ENCODE results near the gene IER5. TPM values are rescaled to one million over a fixed set of nuclear protein-coding genes. Genes with fewer than 3 reads are reported as not detected.
A peak's percentile ranks its signal among the peaks of the same experiment; 100 is the strongest.

IER5 gene
- total RNA-seq, 2 donors from 2014 or later: 10.3 to 14.3 TPM

DNA sequence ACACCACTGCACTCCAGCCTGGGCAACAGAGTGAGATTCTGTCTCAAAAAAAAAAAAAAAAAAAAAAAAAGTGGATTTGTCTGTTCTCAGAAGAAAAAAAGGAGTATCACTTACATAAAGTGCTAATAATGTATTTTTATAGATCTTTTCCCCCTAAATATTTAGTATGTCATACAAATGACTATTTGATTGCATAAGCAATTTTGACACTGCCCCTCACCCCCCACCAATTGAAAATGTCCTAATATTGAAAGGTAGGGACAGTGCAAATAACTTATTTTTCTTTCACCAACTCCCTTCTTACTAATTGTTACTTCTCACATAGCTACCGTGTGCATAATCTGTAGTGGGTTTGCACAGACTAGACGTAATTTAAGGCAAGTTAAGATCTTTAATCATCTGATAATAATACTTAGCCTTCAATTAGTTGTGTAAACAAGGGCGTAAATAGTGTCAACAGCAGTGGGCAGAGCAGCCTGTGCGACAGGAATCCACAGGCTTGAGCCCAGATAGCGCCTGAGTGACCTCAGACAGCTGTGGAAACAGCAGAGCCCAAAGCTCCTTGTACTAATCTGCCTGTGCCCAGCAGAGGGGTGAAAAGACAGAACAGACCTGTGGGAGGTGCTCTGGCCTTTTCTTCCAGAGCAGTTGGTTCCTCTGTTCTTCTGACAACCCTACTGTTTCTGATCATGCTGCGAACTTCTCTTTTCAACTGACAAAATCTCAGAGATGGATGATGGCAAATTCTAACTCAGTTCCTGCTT is 4.5 kb upstream of the IER5 start:
- Histone ChIP-seq H3K4me3 (no peak overlapping the region), H3K27ac (no peak overlapping the region), H3K27me3 (replicated peaks; ENCODE audit: insufficient read depth) (no peaks in the 10 kb centered on the region), H3K4me1 (replicated peaks) (no peaks in the 10 kb centered on the region), H3K36me3 (no peaks in the 10 kb centered on the region), H3K9me3 (no peaks in the 10 kb centered on the region)
- DNase-seq (ENCODE audit: low spot score): no peak
- WGBS: 44% methylated on average over 6 of the region's 6 CpGs
- TF ChIP-seq POLR2AphosphoS5 (IDR thresholded peaks at IDR 0.05): no peak
- TF ChIP-seq, protein P1, sequence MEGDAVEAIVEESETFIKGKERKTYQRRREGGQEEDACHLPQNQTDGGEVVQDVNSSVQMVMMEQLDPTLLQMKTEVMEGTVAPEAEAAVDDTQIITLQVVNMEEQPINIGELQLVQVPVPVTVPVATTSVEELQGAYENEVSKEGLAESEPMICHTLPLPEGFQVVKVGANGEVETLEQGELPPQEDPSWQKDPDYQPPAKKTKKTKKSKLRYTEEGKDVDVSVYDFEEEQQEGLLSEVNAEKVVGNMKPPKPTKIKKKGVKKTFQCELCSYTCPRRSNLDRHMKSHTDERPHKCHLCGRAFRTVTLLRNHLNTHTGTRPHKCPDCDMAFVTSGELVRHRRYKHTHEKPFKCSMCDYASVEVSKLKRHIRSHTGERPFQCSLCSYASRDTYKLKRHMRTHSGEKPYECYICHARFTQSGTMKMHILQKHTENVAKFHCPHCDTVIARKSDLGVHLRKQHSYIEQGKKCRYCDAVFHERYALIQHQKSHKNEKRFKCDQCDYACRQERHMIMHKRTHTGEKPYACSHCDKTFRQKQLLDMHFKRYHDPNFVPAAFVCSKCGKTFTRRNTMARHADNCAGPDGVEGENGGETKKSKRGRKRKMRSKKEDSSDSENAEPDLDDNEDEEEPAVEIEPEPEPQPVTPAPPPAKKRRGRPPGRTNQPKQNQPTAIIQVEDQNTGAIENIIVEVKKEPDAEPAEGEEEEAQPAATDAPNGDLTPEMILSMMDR (IDR thresholded peaks at IDR 0.05): peak in 2 of 4 experiments; percentile 53 to 57
- intact Hi-C loops (cut with DNase I): no loop called here

DNA sequence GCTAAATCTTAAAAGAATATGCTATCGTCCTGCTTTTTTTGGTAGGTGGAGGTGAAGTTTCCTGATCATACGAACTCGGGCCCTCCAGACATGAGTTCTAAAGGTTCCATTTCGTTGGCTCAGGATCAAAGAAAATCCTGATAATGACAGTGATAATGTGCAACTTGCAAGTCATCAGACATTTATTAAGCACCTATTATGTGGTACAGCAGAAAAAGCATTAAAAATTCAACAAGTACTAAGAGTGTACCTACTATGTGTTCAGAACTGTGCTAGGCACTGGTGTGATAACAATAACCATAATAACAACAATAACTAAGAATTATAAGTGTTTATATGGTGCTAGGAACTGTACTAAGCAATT is 3.9 kb upstream of the IER5 start:
- H3K4me3 ChIP-seq: no peak overlapping the region
- intact Hi-C loops (cut with DNase I): no loop called here
- no peak overlapping the region for H3K27ac ChIP-seq
- TF ChIP-seq, protein P1 (IDR thresholded peaks at IDR 0.05): no peak
- no peak for TF ChIP-seq POLR2AphosphoS5 (IDR thresholded peaks at IDR 0.05)
- TF ChIP-seq POLR2A (IDR thresholded peaks at IDR 0.05): no peak
- 49% methylated on average over 4 of the region's 4 CpGs for WGBS
- no peaks in the 10 kb centered on the region for H3K9me3 ChIP-seq
- no peaks in the 10 kb centered on the region for H3K4me1 ChIP-seq (replicated peaks)
- no peaks in the 10 kb centered on the region for H3K27me3 ChIP-seq (replicated peaks; ENCODE audit: insufficient read depth)
- no peaks in the 10 kb centered on the region for H3K36me3 ChIP-seq
- DNase-seq (ENCODE audit: low spot score): no peak

DNA sequence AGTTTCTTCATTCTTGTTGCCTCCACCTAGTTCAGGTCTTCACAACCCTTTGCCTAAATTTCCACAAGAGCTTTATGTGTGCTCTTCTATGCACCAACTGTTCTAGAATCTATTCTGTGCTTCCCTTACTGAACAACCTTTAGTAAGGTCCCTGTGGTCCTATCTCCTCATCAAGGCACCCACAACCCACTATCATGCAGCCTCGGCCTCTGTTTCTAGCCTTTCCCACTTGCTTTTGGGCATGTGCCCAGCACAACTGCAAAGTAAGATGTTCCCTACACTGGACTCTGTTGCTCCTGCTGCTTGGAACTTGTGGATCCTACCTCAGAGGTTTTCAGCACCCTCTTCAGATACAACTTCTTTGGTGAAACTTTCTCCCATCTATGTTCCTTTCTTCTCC is 2.4 kb upstream of the IER5 start:
- whole genome bisulfite sequencing: 89% methylated on average over 1 of the region's 1 CpG
- no peak for DNase-seq (ENCODE audit: low spot score)
- Histone ChIP-seq H3K4me3 (no peak overlapping the region), H3K27ac (no peak overlapping the region), H3K27me3 (replicated peaks; ENCODE audit: insufficient read depth) (no peaks in the 10 kb centered on the region), H3K4me1 (replicated peaks) (no peaks in the 10 kb centered on the region), H3K36me3 (no peaks in the 10 kb centered on the region), H3K9me3 (no peaks in the 10 kb centered on the region)
- TF ChIP-seq, protein P1 (IDR thresholded peaks at IDR 0.05): no peak
- TF ChIP-seq POLR2AphosphoS5 (IDR thresholded peaks at IDR 0.05) (no peak), POLR2A (IDR thresholded peaks at IDR 0.05) (no peak)
- intact Hi-C loops (cut with DNase I): no loop called here

GRCh38 chr1:181086926-181087325 is 1.6 kb upstream of the IER5 start:
- TF ChIP-seq POLR2AphosphoS5 (IDR thresholded peaks at IDR 0.05): no peak
- TF ChIP-seq POLR2A (IDR thresholded peaks at IDR 0.05): no peak
- TF ChIP-seq, protein P1 (IDR thresholded peaks at IDR 0.05): no peak
- 78% methylated on average over 5 of the region's 5 CpGs for WGBS
- intact Hi-C loops (cut with DNase I): no loop called here
- Histone ChIP-seq H3K27ac (no peak overlapping the region), H3K4me1 (replicated peaks) (no peaks in the 10 kb centered on the region), H3K4me3 (no peak overlapping the region), H3K27me3 (replicated peaks; ENCODE audit: insufficient read depth) (no peaks in the 10 kb centered on the region), H3K36me3 (no peaks in the 10 kb centered on the region), H3K9me3 (no peaks in the 10 kb centered on the region)
- no peak for DNase-seq (ENCODE audit: low spot score)

- WGBS: 75% methylated on average over 8 of the region's 8 CpGs
- Histone ChIP-seq H3K4me3 (no peak overlapping the region), H3K27ac (no peak overlapping the region), H3K9me3 (no peaks in the 10 kb centered on the region), H3K4me1 (replicated peaks) (no peaks in the 10 kb centered on the region), H3K27me3 (replicated peaks; ENCODE audit: insufficient read depth) (no peaks in the 10 kb centered on the region), H3K36me3 (no peaks in the 10 kb centered on the region)
- no peak for DNase-seq (ENCODE audit: low spot score)
- intact Hi-C loops (cut with DNase I): no loop called here
- TF ChIP-seq POLR2AphosphoS5 (IDR thresholded peaks at IDR 0.05): no peak
- TF ChIP-seq, protein P1 (IDR thresholded peaks at IDR 0.05): no peak
- TF ChIP-seq POLR2A (IDR thresholded peaks at IDR 0.05): no peak
Measured at GRCh38 chr1:181087400-181087901, 1.0 kb upstream of the IER5 start.
